ENCODE results near the gene CPNE5.

The CPNE5 gene

GRCh38 chr6:36833182-36833789 lies 6.0 kb downstream of the CPNE5 start:
- DNase-seq = no peak

DNA sequence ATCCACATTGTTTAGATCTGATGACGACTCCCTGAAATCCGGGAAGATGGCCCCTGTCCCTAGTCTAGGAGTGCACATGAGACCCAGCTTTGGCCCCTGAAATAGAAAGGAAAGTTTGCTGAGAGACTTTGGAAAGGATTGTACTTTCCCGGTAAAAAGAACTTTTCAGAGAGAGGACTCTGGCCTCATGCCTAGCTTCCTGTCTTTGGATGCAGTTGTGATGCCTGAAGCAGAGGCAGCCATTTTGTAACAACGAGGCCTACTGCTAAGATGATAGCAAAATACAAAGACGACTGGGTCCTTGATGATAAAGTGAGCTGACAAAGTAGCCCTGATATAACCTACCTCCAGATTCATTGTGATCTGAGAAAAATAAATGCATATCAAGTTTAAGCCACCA lies 6.9 kb downstream of the CPNE5 start:
- no peak for DNase-seq

DNA sequence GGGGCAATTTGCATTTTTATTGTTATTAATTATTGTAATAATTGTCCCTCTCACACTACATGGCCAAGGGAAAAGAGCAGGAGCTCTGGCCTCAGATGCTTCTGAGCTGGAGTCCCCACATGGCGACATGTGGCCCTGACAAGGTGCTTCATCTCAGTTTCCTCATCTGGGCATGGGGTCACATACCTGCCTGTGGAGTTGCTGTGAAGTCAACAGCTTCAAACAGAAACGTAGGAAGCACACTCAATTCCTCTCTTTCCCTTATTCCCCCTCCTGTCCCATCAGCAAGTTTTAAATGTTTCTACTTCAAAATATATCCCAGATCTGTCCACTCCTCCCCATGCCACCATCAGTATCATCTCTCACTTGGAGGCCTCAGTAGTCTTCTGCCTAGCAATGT lies 8.7 kb downstream of the CPNE5 start:
- DNase-seq = no peak

DNA sequence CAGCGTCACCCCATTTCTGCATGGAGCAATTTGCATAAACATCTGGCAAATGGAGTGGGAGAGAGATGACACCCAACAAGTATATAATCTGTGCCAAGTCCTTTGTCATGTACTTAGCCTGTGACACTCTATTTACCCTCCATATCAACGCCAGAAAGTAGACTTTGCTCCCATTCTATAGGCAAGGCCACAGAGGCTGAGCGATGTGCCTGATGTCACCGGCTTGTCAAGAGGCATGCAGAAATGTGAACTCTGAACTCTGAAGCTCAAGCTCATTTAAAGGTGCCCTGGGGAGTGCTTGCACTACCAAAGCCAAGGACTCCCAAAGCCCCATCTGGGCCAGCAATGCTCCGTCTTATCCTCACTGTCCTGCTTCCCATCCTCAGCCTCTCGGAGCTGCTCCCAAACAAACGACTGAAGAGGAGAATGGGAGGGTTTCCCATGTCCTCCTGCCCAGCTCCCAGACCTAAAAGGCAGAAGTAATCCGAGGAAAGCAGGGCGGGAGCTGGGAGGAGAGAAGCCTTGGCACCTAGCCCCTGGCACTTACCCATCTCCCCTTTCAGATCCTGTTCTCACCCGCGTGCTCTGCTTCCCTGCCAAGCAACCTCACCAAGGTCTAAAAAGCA lies 9.2 kb downstream of the CPNE5 start:
- DNase-seq = no peak

GRCh38 chr6:36827261-36828079 lies 11.8 kb downstream of the CPNE5 start:
- DNase-seq = no peak

- DNase-seq = no peak
These were observed 12.6 kb downstream of the CPNE5 start for GRCh38 chr6:36826520-36827227.

DNA sequence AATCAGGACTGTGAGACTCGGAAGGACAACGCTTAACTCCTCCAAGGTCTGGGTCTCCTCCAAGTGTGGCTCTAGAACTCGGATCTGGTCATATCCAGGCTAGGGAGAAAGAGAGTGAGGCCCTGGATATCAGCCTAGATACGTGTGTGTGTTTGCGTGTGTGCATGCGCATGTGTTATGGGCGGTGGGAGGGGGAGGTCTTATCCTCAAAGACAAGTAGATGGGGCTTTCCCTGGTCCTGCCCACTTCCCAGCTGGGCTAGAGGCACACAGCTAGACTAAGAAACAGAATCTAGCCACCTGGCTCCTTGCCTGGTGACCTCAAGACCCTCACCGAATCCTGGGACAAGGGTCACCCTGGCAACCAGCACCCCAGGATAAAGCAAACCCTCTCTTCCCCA lies 13.2 kb downstream of the CPNE5 start:
- no peak for DNase-seq

GRCh38 chr6:36825452-36825851 lies 13.8 kb downstream of the CPNE5 start:
- DNase-seq = no peak

- DNase-seq = no peak
These were observed 15.0 kb downstream of the CPNE5 start for GRCh38 chr6:36824253-36824652.

DNA sequence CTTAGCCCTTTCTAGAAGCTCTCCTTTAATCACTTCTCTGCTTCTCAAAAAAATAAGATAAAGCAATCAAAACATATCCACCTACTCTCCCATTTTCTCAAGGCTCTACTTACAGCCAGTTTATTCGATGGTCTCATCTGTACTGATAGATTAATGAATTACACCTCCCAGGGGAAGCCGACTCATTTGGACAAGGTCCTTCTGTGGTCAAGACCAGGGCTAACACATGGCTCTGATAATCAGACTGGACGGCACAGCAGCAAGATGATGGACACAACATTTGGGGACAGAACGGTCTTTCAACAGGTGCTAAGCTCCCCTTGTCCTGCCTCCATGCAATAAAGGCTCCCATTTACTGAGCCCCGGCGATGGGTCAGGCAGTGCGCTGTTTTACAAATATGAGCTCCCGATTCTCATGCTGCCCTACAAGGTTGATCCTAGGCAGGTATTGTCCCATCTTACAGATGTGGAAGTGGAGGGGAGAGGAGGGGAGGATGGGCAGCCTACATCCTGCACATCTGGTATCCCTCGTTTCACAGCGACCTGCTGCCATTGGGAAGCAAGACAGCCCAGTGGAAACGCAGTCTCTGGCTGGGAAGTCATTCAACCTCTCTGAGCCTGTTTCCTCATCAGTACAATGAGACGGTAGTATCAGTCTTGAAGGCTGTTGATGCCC lies 15.7 kb downstream of the CPNE5 start:
- DNase-seq = no peak

DNA sequence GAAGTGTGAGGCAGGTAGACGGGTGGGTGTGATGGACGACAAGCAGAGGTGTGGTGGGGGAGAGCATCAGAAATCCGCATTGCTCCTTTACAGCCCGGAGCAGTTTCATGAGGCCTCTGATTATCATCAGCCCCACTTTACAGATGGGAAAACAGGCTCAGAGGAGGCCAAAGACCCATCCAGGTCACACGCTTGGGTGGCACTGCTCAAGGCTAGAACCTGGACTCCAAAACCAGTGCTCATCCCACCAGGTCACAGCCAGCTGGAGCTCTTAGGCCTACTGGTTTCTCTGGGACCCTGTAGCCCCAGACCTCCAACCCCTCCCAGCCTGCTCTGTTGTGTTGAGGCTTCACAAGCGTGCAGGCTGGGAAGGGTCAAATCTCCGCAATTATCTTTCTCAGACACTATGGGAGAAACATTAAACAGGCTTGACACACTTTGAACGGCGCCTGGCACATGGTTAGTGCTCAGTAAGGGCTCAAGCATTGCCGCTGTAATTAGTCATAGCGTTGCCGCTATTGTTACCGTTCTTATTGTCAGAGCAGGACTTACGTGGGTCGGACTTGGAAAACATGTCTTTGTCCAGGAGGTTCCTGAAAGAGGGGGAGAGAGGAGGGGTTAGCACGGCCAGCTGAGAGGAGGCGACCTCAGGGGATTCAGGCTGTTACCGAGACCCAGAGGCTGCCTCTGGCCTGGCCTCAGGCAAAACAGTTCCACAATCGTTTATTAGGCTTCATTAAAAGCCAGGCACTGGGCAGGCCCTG lies 16.6 kb downstream of the CPNE5 start:
- no peak for DNase-seq

- DNase-seq = no peak
These were observed 17.5 kb downstream of the CPNE5 start for GRCh38 chr6:36821581-36822335.

GRCh38 chr6:36820700-36821580 lies 18.3 kb downstream of the CPNE5 start:
- DNase-seq = no peak

GRCh38 chr6:36818756-36819155 lies 20.5 kb downstream of the CPNE5 start:
- no peak for DNase-seq

- DNase-seq = no peak
These were observed 21.4 kb downstream of the CPNE5 start for GRCh38 chr6:36817847-36818246.

- no peak for DNase-seq
These were observed 21.9 kb downstream of the CPNE5 start for GRCh38 chr6:36817176-36817817.

DNA sequence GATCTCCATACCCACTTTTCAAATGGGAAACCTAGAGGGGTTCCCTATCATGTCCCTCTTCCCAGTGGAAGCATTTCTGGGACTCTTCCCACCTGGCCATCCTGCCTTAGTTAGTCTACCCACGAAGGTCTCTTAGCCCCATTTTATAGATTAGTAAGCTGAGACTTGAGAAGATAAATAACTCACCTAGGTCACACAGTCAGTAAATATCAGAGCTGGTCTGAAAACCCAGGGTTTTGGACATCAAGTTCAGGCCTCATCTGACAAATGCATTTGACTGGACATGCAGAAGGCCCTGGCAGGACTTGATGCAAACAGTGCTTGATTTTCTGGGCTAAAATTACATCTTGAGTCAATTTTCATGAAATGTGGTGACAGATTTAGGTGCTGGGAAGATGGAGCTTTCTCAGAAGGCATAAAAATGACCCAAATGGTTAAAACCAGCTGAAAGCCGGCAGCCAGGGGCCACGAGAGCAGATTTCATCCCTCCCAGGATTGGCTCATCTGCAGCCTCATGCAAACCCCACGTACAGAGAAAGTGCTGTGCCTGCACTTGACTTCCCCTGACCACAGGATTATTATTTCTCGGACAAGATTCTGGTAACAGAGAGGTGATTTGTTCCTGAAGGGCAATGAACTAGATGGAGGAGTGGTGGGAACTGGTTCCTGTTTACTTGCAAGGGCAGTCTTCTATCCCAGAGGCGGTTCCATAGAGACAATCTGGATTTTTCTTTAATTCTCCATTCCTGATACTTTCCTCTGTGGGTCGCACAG lies 23.1 kb downstream of the CPNE5 start:
- DNase-seq = no peak

GRCh38 chr6:36814249-36814648 lies 25.0 kb downstream of the CPNE5 start:
- DNase-seq = no peak

DNA sequence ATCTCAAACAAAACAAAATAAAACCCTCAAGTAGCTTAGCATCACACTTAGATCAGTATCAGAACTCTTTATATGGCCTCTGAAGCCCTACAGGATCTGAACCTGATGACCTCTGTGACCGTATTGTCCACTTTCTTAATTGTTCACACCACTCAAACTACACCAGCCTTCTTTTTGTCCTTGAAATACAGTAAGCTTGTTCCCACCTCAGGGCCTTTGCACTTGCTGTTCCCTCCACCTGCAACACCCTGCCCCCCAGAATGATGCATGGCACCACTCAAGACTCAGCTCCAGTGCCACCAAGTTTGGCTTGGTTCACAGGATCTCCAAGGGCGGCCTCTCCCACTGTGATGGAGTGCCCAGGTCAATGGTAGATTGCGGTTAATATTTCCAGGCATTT lies 25.7 kb downstream of the CPNE5 start:
- DNase-seq = no peak

Data from NCI-H1048 (cell line).